GM06990 (cell line): ENCODE measurements around the gene CEP55.
"Not testable (repeated sequence)": the region's sequence is repeated elsewhere in the genome, so short reads cannot be mapped to it uniquely, and the experiment has no call there.

Experiments
- DNase-seq: peaks from one replicate; pipeline ENCODE4 v3.0.0-alpha.2; 2011; ENCODE audit not compliant: insufficient read length; ENCODE audit errors: extremely low read depth
- H3K27me3 ChIP-seq: replicated peaks from 2 replicates; pipeline ENCODE4 v1.6.0; 2011; ENCODE audit warnings: low read length; ENCODE audit not compliant: control insufficient read depth, insufficient read depth
- H3K36me3 ChIP-seq: 2 replicates; pipeline ENCODE4 v1.5.1; 2011; ENCODE audit warnings: low read length; ENCODE audit not compliant: control insufficient read depth, insufficient read depth
- H3K4me3 ChIP-seq: replicated peaks from 2 replicates; pipeline ENCODE4 v1.5.1; 2011; ENCODE audit warnings: low read depth, mild to moderate bottlenecking, control low read depth, low read length
- TF ChIP-seq, protein P1 (sequence below): IDR thresholded peaks from 2 replicates; pipeline ENCODE4 v1.5.1; 2011; ENCODE audit warnings: low read length, control low read depth, mild to moderate bottlenecking, inconsistent platforms; ENCODE audit not compliant: insufficient read depth, poor library complexity, severe bottlenecking

CEP55 gene

DNA sequence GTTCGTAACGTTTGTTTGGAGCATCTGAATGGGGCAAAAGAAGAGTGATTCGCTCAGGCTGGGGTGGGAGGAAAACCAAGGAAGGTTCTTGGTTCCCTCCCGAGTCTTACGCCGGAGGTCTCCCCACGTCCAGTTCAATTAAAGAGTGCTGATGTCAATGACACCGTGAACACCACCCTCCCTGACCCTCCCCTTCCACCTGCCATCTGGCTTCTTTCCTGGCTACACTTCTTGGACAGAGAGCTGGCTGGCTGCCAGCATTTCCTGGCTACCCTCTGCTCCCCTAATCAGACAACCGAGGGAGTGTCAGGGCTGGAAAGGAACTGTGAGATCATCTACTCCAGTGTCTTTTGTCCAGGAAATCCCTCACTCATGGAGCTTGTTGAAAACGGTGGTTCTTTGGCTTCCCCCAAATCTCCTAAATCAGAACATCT lies 46.0 kb downstream of the CEP55 start:
- no peak for DNase-seq
- Histone ChIP-seq H3K4me3 (no peak overlapping the region), H3K36me3 (no peaks in the 10 kb centered on the region), H3K27me3 (no peaks in the 10 kb centered on the region; the same call in 1 of the 2 replicates)
- TF ChIP-seq, protein P1, sequence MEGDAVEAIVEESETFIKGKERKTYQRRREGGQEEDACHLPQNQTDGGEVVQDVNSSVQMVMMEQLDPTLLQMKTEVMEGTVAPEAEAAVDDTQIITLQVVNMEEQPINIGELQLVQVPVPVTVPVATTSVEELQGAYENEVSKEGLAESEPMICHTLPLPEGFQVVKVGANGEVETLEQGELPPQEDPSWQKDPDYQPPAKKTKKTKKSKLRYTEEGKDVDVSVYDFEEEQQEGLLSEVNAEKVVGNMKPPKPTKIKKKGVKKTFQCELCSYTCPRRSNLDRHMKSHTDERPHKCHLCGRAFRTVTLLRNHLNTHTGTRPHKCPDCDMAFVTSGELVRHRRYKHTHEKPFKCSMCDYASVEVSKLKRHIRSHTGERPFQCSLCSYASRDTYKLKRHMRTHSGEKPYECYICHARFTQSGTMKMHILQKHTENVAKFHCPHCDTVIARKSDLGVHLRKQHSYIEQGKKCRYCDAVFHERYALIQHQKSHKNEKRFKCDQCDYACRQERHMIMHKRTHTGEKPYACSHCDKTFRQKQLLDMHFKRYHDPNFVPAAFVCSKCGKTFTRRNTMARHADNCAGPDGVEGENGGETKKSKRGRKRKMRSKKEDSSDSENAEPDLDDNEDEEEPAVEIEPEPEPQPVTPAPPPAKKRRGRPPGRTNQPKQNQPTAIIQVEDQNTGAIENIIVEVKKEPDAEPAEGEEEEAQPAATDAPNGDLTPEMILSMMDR, result no peak

DNA sequence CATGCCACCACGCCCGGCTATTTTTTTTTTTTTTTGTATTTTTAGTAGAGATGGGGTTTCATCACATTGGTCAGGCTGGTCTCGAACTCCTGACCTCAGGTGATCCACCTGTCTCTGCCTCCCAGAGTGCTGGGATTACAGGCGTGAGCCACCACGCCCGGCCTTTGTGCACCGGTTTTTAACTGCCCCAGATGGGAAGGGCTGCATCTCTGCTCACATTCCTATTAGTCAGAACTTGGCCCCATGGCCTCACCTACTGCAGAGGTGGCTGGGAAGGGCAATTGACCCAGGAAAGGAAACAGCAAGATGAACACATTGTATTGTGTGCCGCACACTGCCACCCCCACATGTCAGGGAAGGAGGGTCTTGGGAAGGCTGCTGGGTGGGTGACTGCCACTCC lies 50.6 kb downstream of the CEP55 start:
- H3K36me3 ChIP-seq, DNase-seq, H3K4me3 ChIP-seq, H3K27me3 ChIP-seq: not testable (repeated sequence)

DNA sequence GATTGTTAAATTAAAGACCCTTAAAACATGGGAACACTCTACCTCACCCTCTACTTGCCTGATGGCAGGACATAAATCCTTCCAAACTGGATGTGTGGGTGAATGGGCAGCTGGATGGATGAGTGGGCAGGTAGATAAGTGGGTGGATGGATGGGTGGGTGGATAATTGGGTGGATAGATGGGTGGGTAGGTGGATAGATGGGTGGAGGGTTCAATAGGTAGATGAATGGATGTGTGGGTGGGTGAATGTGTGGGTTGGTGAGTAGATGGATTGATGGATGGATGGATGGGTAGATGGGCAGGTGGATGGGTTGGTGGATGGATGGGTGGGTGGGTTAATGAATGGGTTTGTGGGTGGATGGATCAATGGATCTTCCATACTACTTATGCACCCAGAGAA lies 51.1 kb downstream of the CEP55 start:
- H3K36me3 ChIP-seq, result no peaks in the 10 kb centered on the region
- no peaks in the 10 kb centered on the region; the same call in 1 of the 2 replicates for H3K27me3 ChIP-seq
- TF ChIP-seq, protein P1, result no peak
- no peak overlapping the region for H3K4me3 ChIP-seq
- DNase-seq, result no peak

DNA sequence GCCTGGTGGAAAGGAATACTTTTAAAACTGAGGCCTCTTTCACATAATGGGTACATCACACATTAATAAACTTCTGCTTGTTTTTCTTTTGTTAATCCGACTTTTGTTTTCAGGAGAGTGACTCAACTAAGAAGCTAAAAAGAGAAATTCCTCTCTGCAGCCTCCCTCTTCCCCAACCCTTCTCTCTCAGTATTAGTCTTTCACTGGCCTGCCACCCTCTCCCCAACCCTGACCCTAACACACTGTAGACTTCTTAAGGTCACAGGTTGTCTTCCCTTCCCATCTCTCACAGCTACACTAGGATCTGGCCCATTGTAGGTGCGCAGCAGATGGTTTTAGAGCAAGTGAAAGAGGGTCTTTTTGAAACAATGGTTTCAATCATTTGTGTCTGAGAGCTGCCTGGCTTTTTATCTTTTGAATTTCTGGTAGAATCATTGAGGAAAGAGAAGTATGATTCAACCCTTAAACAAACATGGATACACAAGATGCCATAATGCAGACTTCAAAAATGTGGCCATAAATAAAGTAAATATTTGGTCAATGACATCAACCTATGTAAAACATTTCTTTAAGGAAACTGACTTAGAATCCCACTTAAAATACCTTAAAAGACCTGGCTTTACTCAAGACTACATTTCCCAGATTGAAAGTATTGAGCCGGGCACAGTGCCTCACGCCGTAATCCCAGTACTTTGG lies 52.1 kb downstream of the CEP55 start:
- H3K36me3 ChIP-seq, result no peaks in the 10 kb centered on the region
- no peak for DNase-seq
- H3K27me3 ChIP-seq, result no peaks in the 10 kb centered on the region; the same call in 1 of the 2 replicates
- H3K4me3 ChIP-seq, result no peak overlapping the region
- TF ChIP-seq, protein P1, result no peak

DNA sequence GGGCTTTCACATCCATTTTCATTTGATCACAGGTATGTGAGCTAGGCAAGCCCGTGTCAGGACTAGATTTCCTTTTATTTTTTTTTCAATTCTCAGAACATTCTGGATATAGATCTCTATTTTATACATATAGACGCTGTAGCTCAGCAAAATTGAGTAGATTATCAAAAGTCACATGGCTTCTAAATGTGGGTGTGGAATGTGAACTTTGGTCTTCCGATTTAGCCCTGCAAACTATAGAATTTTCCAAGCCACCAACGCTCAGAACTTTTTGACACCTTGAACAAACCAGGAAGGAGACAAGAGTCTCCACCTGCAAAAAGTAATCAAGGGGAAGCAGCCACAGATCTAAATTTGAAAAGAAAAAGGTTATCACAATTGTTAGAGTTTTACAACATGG lies 54.2 kb downstream of the CEP55 start:
- no peak for DNase-seq
- Histone ChIP-seq H3K36me3 (no peaks in the 10 kb centered on the region), H3K4me3 (no peak overlapping the region), H3K27me3 (no peaks in the 10 kb centered on the region; the same call in 1 of the 2 replicates)
- TF ChIP-seq, protein P1, result no peak

DNA sequence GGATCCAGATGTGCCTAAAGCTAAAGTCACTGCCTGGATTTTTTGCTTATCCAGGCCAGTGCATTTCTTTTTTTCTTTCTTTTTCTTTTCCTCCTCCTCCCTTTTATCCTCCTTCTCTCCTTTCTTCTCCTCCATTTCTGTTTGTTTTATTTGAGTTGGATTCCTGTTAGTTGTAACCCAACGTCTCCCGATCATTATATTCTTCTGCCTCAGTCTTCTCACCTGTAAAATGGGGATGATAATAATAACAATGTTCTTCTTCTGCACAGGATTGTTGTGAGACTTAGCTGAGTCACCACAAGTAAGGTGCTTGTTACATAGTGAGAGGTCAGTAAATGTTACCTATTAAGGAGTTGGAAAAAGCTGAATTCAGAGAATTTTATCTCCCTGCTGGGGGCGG lies 56.4 kb downstream of the CEP55 start:
- H3K27me3 ChIP-seq, result no peaks in the 10 kb centered on the region; the same call in 1 of the 2 replicates
- TF ChIP-seq, protein P1, result no peak
- DNase-seq, result no peak
- no peaks in the 10 kb centered on the region for H3K36me3 ChIP-seq
- no peak overlapping the region for H3K4me3 ChIP-seq
